Hepatocyte (in vitro differentiated cells): ENCODE data around the gene CORO2A. TPM values are rescaled to one million over a fixed set of nuclear protein-coding genes. Genes with fewer than 3 reads are reported as not detected.
A peak's percentile ranks its signal among the peaks of the same experiment; 100 is the strongest.

Source experiments
- DNase-seq: peaks from one replicate; pipeline ENCODE4 v3.0.0-alpha.2; 2016; ENCODE audit warnings: low spot score
- H2AFZ ChIP-seq: fragments of 200-600 bp; sonication (generic); 2 replicates; pipeline ENCODE4 v1.6.0; 2016; ENCODE audit warnings: antibody characterized with exemption, mild to moderate bottlenecking
- H3K27ac ChIP-seq: fragments of 200-600 bp; sonication (generic); 2 replicates; pipeline ENCODE4 v1.5.1; 2016; ENCODE audit warnings: mild to moderate bottlenecking
- H3K27me3 ChIP-seq: fragments of 200-600 bp; sonication (generic); 2 replicates; pipeline ENCODE4 v1.6.1; 2016
- H3K36me3 ChIP-seq: fragments of 200-600 bp; sonication (generic); replicated peaks from 2 replicates; pipeline ENCODE4 v1.5.1; 2016; ENCODE audit warnings: low read depth; ENCODE audit not compliant: insufficient read depth
- H3K4me1 ChIP-seq: fragments of 200-600 bp; sonication (generic); 2 replicates; pipeline ENCODE4 v1.5.1; 2016; ENCODE audit warnings: mild to moderate bottlenecking, moderate library complexity; ENCODE audit not compliant: insufficient read depth
- H3K4me2 ChIP-seq: fragments of 200-600 bp; sonication (generic); 2 replicates; pipeline ENCODE4 v1.6.0; 2016
- H3K4me3 ChIP-seq: fragments of 200-600 bp; sonication (generic); 2 replicates; pipeline ENCODE4 v1.5.1; 2016; ENCODE audit warnings: mild to moderate bottlenecking
- H3K79me2 ChIP-seq: fragments of 200-600 bp; sonication (generic); 2 replicates; pipeline ENCODE4 v1.6.0; 2017; ENCODE audit warnings: mild to moderate bottlenecking
- H3K9me2 ChIP-seq: fragments of 200-600 bp; sonication (generic); replicated peaks from 2 replicates; pipeline ENCODE4 v1.6.0; 2017; ENCODE audit warnings: mild to moderate bottlenecking; ENCODE audit not compliant: insufficient read depth
- H3K9me3 ChIP-seq: fragments of 200-600 bp; sonication (generic); 2 replicates; pipeline ENCODE4 v1.5.1; 2016; ENCODE audit warnings: low read depth, mild to moderate bottlenecking
- H4K20me1 ChIP-seq: fragments of 200-600 bp; sonication (generic); 2 replicates; pipeline ENCODE4 v1.6.0; 2016; ENCODE audit warnings: mild to moderate bottlenecking; ENCODE audit not compliant: insufficient read depth, poor library complexity, severe bottlenecking
- EZH2 ChIP-seq: fragments of 200-600 bp; sonication (generic); IDR thresholded peaks from 2 replicates; pipeline ENCODE4 v1.6.1; 2016; ENCODE audit warnings: antibody characterized with exemption, mild to moderate bottlenecking, borderline replicate concordance
- EZH2phosphoT487 ChIP-seq: fragments of 200-600 bp; sonication (generic); IDR thresholded peaks from one replicate; pipeline ENCODE4 v1.6.1; 2018; ENCODE audit warnings: antibody characterized with exemption, mild to moderate bottlenecking, low read depth, moderate library complexity; ENCODE audit not compliant: unreplicated experiment, severe bottlenecking
- WGBS: methylation state at CpG from one replicate; pipeline ENCODE4 v1.1.6; 2016; ENCODE audit warnings: low lambda C conversion rate; ENCODE audit errors: missing lambda C conversion rate; 5-methylcytosine and 5-hydroxymethylcytosine counted together
- polyA plus RNA-seq: library from polyadenylated mRNA; unstranded; fragments of >200 nt; fragmentation: Nextera tagmentation; extraction: Ambion mirVana; gene quantifications from 2 replicates; pipeline ENCODE4 v1.2.1, GENCODE V29; 2016
- total RNA-seq: library from RNA; depleted of rRNA; stranded (reverse); fragments of >200 nt; gene quantifications from 2 replicates; pipeline ENCODE4 v1.2.3, GENCODE V29; 2014
- TF ChIP-seq, protein P1 (sequence below): fragments of 200-600 bp; sonication (generic); IDR thresholded peaks from 2 replicates; pipeline ENCODE4 v1.5.1; 2016; ENCODE audit warnings: antibody characterized with exemption, mild to moderate bottlenecking; ENCODE audit not compliant: poor library complexity

Gene CORO2A
- total and polyA plus RNA-seq, 2 experiments from 2014 or later, result 12.8 to 24.6 TPM

GRCh38 chr9:98191671-98192502 lies 550 bp downstream of the CORO2A start:
- Histone ChIP-seq H3K4me3 (peak overlapping the region; percentile 34), H3K4me2 (peak overlapping the region; percentile 83), H3K4me1 (peaks cover 11% of the 10 kb centered on the region), H3K36me3 (no peaks in the 10 kb centered on the region), H2AFZ (peak overlapping the region; percentile 68), H4K20me1 (no peaks in the 10 kb centered on the region), H3K27me3 (no peaks in the 10 kb centered on the region), H3K9me2 (no peaks in the 10 kb centered on the region), H3K27ac (peak overlapping the region; percentile 85), H3K9me3 (no peaks in the 10 kb centered on the region), H3K79me2 (peaks cover 26% of the 10 kb centered on the region)
- TF ChIP-seq EZH2phosphoT487, result no peak
- TF ChIP-seq EZH2, result no peak
- TF ChIP-seq, protein P1, sequence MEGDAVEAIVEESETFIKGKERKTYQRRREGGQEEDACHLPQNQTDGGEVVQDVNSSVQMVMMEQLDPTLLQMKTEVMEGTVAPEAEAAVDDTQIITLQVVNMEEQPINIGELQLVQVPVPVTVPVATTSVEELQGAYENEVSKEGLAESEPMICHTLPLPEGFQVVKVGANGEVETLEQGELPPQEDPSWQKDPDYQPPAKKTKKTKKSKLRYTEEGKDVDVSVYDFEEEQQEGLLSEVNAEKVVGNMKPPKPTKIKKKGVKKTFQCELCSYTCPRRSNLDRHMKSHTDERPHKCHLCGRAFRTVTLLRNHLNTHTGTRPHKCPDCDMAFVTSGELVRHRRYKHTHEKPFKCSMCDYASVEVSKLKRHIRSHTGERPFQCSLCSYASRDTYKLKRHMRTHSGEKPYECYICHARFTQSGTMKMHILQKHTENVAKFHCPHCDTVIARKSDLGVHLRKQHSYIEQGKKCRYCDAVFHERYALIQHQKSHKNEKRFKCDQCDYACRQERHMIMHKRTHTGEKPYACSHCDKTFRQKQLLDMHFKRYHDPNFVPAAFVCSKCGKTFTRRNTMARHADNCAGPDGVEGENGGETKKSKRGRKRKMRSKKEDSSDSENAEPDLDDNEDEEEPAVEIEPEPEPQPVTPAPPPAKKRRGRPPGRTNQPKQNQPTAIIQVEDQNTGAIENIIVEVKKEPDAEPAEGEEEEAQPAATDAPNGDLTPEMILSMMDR, result no peak
- peak; percentile 69 for DNase-seq
- WGBS, result 16% methylated on average over 38 of the region's 47 CpGs

DNA sequence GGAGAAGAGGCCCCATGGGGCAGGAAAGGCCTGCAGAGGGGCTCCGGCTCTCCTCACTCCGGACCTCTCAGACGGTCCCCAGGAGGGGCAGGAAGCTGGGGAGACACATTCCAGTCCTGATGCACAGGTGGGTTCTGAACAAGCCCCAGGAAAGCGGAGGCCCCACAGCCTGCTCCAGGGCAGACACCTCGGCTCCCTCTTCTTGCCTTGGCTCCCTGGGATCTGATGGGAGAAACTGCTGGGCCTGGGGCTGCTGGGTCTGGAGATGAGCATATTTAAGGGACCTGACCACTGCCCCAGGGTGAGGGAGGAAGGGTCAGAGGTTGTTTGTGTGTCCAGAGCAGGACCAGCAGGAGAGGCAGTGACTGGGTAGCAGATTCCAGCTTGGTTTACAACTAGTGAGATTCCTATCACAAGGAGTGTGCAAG lies 1.2 kb downstream of the CORO2A start:
- no peaks in the 10 kb centered on the region for H3K36me3 ChIP-seq
- peaks cover 11% of the 10 kb centered on the region for H3K4me1 ChIP-seq
- H3K27ac ChIP-seq, result peak overlapping the region; percentile 85
- DNase-seq, result no peak
- 56% methylated on average over 5 of the region's 5 CpGs for WGBS
- no peaks in the 10 kb centered on the region for H3K27me3 ChIP-seq
- H3K4me2 ChIP-seq, result peak overlapping the region; percentile 83
- no peak for TF ChIP-seq EZH2phosphoT487
- TF ChIP-seq, protein P1, result no peak
- no peak for TF ChIP-seq EZH2
- no peak overlapping the region for H3K4me3 ChIP-seq
- H2AFZ ChIP-seq, result no peak overlapping the region
- no peaks in the 10 kb centered on the region for H4K20me1 ChIP-seq
- no peaks in the 10 kb centered on the region for H3K9me3 ChIP-seq
- peaks cover 33% of the 10 kb centered on the region for H3K79me2 ChIP-seq
- no peaks in the 10 kb centered on the region for H3K9me2 ChIP-seq

GRCh38 chr9:98190757-98191105 lies 1.7 kb downstream of the CORO2A start:
- peak overlapping the region; percentile 85 for H3K27ac ChIP-seq
- no peak for TF ChIP-seq EZH2
- no peak for TF ChIP-seq EZH2phosphoT487
- TF ChIP-seq, protein P1, result no peak
- H4K20me1 ChIP-seq, result no peaks in the 10 kb centered on the region
- no peaks in the 10 kb centered on the region for H3K27me3 ChIP-seq
- H3K4me3 ChIP-seq, result no peak overlapping the region
- DNase-seq, result no peak
- H3K9me3 ChIP-seq, result no peaks in the 10 kb centered on the region
- no peaks in the 10 kb centered on the region for H3K9me2 ChIP-seq
- no peaks in the 10 kb centered on the region for H3K36me3 ChIP-seq
- WGBS, result 53% methylated on average over 5 of the region's 5 CpGs
- H3K4me2 ChIP-seq, result peak overlapping the region; percentile 83
- peaks cover 11% of the 10 kb centered on the region for H3K4me1 ChIP-seq
- H3K79me2 ChIP-seq, result peaks cover 38% of the 10 kb centered on the region
- H2AFZ ChIP-seq, result no peak overlapping the region

DNA sequence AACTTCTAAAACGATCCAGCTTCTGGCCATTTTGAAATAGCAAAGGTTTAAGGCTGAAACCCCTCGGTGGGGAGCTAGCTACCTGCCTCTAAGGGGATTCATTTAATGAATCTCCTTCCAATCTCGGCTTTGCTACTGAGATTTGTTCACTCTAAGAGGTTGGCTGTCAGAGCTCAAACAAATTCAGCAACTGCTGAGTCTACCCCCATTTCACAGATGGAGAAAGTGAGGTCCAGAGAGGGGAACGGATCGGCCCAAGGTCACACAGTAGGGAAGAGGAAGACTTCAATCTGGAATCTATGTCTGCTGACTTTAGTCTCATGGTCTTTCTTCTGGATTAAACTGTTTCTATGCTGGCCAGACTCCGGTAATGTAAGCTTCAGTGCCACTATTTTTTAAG lies 3.0 kb downstream of the CORO2A start:
- Histone ChIP-seq H3K27ac (peak overlapping the region; percentile 85), H3K9me2 (no peaks in the 10 kb centered on the region)
- TF ChIP-seq EZH2 (no peak), EZH2phosphoT487 (no peak)
- TF ChIP-seq, protein P1, result no peak

More for the DNA sequence above, 3.0 kb downstream of the CORO2A start:
- Histone ChIP-seq H3K4me3 (no peak overlapping the region), H2AFZ (no peak overlapping the region), H3K4me2 (peak overlapping the region; percentile 83), H3K4me1 (peaks cover 11% of the 10 kb centered on the region), H4K20me1 (no peaks in the 10 kb centered on the region), H3K27me3 (no peaks in the 10 kb centered on the region), H3K9me3 (no peaks in the 10 kb centered on the region), H3K79me2 (peaks cover 50% of the 10 kb centered on the region), H3K36me3 (no peaks in the 10 kb centered on the region)
- DNase-seq, result no peak
- WGBS, result 92% methylated on average over 6 of the region's 6 CpGs
